NCI-H128 (cell line): ENCODE measurements around the gene HSPA12A.

Experiments
- DNase-seq: peaks from one replicate; lab custom pipeline; 2025; ENCODE audit not compliant: unreplicated experiment; lab: John Stamatoyannopoulos, UW

Gene HSPA12A

GRCh38 chr10:116742367-116743265, at the start of gene HSPA12A:
TSS of gene HSPA12A (minus strand) at chr10:116742566. CDS start at chr10:116742469, 97 bp downstream.
- no peak for DNase-seq

GRCh38 chr10:116791241-116791640, 48.9 kb upstream of the HSPA12A start:
- no peak for DNase-seq

- DNase-seq = peak; percentile 0
These were observed 45.7 kb upstream of the HSPA12A start for GRCh38 chr10:116787893-116788665.

GRCh38 chr10:116787053-116787659, 44.8 kb upstream of the HSPA12A start:
- DNase-seq = no peak

GRCh38 chr10:116785867-116786266, 43.5 kb upstream of the HSPA12A start:
- DNase-seq = no peak

GRCh38 chr10:116785282-116785681, 42.9 kb upstream of the HSPA12A start:
- no peak for DNase-seq

GRCh38 chr10:116784651-116785050, 42.3 kb upstream of the HSPA12A start:
- DNase-seq = no peak

- no peak for DNase-seq
These were observed 41.7 kb upstream of the HSPA12A start for GRCh38 chr10:116784035-116784434.

GRCh38 chr10:116783011-116783655, 40.8 kb upstream of the HSPA12A start:
- DNase-seq = no peak

GRCh38 chr10:116781370-116781884, 39.1 kb upstream of the HSPA12A start:
- DNase-seq = no peak

GRCh38 chr10:116780691-116781205, 38.4 kb upstream of the HSPA12A start:
- no peak for DNase-seq

- DNase-seq = no peak
These were observed 36.8 kb upstream of the HSPA12A start for GRCh38 chr10:116779076-116779687.

GRCh38 chr10:116777006-116777405, 34.6 kb upstream of the HSPA12A start:
- DNase-seq = no peak

GRCh38 chr10:116775488-116776400, 33.4 kb upstream of the HSPA12A start:
- DNase-seq = no peak

GRCh38 chr10:116774728-116775151, 32.4 kb upstream of the HSPA12A start:
- DNase-seq = no peak

- DNase-seq = no peak
These were observed 30.7 kb upstream of the HSPA12A start for GRCh38 chr10:116772909-116773705.

GRCh38 chr10:116771959-116772585, 29.7 kb upstream of the HSPA12A start:
- DNase-seq = no peak
